Measurements from ENCODE around the gene PDE8B. TPM values are rescaled to one million over a fixed set of nuclear protein-coding genes. Genes with fewer than 3 reads are reported as not detected.

Gene PDE8B
- total RNA-seq, 4 donors from 2014 or later, result 13.0 to 54.4 (median 27.3) TPM

DNA sequence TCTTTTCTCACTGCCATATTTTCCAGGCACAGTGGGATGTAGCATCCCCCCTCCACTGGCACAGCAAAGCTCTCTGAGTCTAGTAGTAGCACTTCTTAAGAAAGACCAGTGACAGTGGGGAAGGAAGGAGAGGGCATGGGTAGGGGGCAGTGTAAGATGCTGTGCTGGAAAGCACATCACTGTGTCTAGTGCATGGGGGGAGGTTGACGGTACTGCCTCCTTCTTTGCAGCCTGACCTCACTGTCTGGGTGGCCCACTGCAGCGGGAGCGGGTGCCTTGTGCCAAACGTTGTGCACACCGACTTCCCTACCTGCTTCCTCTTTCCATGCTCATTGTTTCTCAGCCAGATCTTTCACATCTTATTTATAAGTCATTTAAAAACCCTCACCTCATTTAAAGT, 91.8 kb downstream of the PDE8B start:
- no peak overlapping the region for H3K4me3 ChIP-seq
- H3K27me3 ChIP-seq, result no peaks in the 10 kb centered on the region
- no peaks in the 10 kb centered on the region for H3K36me3 ChIP-seq
- TF ChIP-seq, protein P1, sequence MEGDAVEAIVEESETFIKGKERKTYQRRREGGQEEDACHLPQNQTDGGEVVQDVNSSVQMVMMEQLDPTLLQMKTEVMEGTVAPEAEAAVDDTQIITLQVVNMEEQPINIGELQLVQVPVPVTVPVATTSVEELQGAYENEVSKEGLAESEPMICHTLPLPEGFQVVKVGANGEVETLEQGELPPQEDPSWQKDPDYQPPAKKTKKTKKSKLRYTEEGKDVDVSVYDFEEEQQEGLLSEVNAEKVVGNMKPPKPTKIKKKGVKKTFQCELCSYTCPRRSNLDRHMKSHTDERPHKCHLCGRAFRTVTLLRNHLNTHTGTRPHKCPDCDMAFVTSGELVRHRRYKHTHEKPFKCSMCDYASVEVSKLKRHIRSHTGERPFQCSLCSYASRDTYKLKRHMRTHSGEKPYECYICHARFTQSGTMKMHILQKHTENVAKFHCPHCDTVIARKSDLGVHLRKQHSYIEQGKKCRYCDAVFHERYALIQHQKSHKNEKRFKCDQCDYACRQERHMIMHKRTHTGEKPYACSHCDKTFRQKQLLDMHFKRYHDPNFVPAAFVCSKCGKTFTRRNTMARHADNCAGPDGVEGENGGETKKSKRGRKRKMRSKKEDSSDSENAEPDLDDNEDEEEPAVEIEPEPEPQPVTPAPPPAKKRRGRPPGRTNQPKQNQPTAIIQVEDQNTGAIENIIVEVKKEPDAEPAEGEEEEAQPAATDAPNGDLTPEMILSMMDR (IDR thresholded peaks at IDR 0.05), result no peak
- no peak for TF ChIP-seq POLR2A (IDR thresholded peaks at IDR 0.05)
- peak overlapping the region; percentile 57 to 62 for H3K27ac ChIP-seq
- intact Hi-C loops (cut with DNase I; ENCODE audit: low total_unique reads), result no loop called here
- DNase-seq, result no peak
- no peaks in the 10 kb centered on the region for H3K9me3 ChIP-seq
- H3K4me1 ChIP-seq, result peaks cover 0 to 7% of the 10 kb centered on the region in 2 donors

DNA sequence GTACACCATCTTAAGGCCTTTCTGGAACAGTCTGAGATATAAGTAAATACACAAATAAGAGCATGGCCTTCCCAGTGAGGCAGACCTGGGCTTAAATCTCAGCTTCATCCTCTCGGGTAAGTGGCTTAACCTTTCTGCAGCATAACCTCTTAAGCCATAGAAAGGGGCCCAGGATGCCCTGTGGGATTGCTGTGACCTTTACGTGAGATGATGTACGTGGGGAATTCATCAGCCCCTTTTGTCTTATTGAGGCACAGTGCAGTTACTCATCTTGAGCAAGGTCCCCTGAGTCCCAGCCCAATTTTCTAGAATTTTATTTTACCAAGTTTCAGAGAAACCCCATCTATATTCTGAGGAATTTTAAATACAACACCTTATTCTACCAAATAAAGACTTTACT, 92.2 kb downstream of the PDE8B start:
- TF ChIP-seq, protein P1 (IDR thresholded peaks at IDR 0.05), result no peak
- TF ChIP-seq POLR2A (IDR thresholded peaks at IDR 0.05), result no peak
- Histone ChIP-seq H3K27me3 (no peaks in the 10 kb centered on the region), H3K36me3 (no peaks in the 10 kb centered on the region), H3K9me3 (no peaks in the 10 kb centered on the region), H3K4me3 (no peak overlapping the region), H3K4me1 (peaks cover 2 to 7% of the 10 kb centered on the region in 2 donors), H3K27ac (peak overlapping the region in 1 of 2 donors; percentile 62)
- intact Hi-C loops (cut with DNase I; ENCODE audit: low total_unique reads), result no loop called here
- DNase-seq, result no peak

DNA sequence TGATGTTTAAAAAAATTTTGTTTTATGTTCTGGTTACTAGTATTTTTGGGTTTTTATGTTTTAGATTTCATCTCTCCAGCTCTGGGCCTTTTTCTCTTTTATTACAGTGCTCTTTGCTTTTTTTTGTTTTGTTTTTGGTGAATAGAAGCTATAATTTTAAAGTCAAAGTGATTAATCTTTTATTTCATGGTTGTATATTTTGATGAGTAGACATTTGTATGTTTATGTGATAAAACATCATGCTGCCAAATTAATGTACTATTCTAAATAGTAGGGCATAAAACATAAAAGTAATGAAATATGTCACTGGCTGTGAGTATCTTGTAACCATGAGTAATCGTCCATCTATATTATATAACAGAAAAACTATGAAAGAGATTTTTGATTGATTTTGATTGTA, 93.9 kb downstream of the PDE8B start:
- TF ChIP-seq POLR2A (IDR thresholded peaks at IDR 0.05), result no peak
- TF ChIP-seq, protein P1 (IDR thresholded peaks at IDR 0.05), result no peak
- intact Hi-C loops (cut with DNase I; ENCODE audit: low total_unique reads), result no loop called here
- Histone ChIP-seq H3K27ac (peak overlapping the region; percentile 82 to 85), H3K4me3 (no peak overlapping the region), H3K27me3 (no peaks in the 10 kb centered on the region), H3K36me3 (no peaks in the 10 kb centered on the region), H3K9me3 (no peaks in the 10 kb centered on the region), H3K4me1 (peaks cover 5 to 7% of the 10 kb centered on the region in 2 donors)
- no peak for DNase-seq

DNA sequence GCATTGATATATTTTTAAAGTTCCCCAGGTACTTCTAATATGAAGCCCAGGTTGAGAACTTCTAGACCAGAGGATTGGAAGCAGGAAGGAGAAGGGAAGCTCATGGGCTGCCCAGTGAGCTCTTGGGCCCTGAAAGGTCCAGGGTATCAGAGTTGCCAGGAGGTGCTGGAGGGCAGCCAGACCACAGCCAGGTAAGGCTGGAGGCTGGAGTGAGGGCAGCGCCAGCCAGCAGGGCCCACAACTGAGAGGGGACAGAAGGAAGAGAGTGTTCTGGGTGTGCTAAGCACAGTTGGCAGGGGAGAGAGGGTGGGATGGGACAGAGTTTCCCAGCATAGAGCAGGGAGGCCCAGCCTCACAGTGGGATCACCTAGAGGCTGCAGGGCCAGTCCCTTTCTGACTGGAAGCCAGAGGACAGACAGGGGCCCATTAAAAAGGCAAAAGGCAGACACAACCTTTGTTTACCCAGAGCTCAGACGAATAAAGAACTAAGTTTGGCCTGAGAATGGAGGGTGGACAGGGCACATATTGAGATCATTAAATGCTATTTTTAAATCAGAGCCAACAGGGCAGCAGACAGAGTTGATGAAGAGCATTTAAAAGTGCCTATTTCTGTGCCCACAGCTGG, 94.9 kb downstream of the PDE8B start:
- TF ChIP-seq POLR2A (IDR thresholded peaks at IDR 0.05), result no peak
- TF ChIP-seq, protein P1 (IDR thresholded peaks at IDR 0.05), result no peak
- peaks cover 5 to 7% of the 10 kb centered on the region in 2 donors for H3K4me1 ChIP-seq
- H3K27ac ChIP-seq, result peak overlapping the region; percentile 82 to 85
- no peak for DNase-seq
- intact Hi-C loops (cut with DNase I; ENCODE audit: low total_unique reads), result no loop called here
- H3K36me3 ChIP-seq, result no peaks in the 10 kb centered on the region
- no peaks in the 10 kb centered on the region for H3K9me3 ChIP-seq
- H3K27me3 ChIP-seq, result no peaks in the 10 kb centered on the region
- no peak overlapping the region for H3K4me3 ChIP-seq

DNA sequence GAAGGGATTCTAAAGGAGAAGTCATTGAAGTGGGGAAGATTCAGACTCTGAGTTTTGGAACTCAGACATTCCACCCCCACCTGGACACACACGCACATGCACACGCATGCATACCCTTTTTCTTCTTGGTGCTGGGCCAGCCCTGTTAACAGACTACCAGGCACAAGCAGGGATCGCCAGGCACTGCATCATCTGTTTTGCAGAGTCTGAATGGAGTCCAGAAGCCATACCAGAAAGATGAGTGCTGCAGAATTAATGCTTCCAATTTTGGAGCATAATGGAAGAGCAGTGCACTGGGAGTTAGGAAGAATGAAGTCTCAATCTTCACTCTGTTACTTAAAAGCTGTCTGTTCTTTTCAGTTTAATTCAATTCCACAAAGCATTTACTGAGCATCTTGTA, 95.5 kb downstream of the PDE8B start:
- Histone ChIP-seq H3K4me1 (peaks cover 5 to 7% of the 10 kb centered on the region in 2 donors), H3K36me3 (no peaks in the 10 kb centered on the region), H3K9me3 (no peaks in the 10 kb centered on the region), H3K27ac (peak overlapping the region; percentile 82 to 85), H3K27me3 (no peaks in the 10 kb centered on the region), H3K4me3 (no peak overlapping the region)
- TF ChIP-seq, protein P1 (IDR thresholded peaks at IDR 0.05), result no peak
- TF ChIP-seq POLR2A (IDR thresholded peaks at IDR 0.05), result no peak
- DNase-seq, result peak; percentile 53 to 80
- intact Hi-C loops (cut with DNase I; ENCODE audit: low total_unique reads), result no loop called here
